ELF-1 (cell line): Measurements from ENCODE around the gene CYREN.

Experiments
- DNase-seq: peaks from one replicate; pipeline ENCODE4 v3.0.0-alpha.2; 2016; ENCODE audit warnings: low read depth, low spot score

Gene CYREN

DNA sequence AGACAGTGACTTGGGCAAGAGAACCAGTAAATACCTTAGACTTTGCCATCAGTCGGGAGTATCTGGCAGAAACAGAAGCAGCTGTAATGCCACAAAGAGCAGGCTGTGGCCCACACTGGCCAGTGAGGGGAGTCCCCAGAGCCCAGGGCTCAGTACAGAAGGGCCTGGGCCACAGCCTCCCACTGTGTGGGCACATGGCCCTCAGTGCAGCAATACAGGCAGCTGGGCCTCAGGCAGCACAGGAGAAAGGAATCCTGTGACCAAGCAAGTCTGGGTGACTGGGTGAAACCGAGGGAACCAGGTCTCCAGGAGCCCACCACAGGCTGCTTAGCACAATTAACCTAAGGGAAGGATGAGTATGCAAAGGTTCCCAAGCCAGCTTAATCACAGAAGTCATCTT lies 26.8 kb upstream of the CYREN start:
- DNase-seq, result no peak

DNA sequence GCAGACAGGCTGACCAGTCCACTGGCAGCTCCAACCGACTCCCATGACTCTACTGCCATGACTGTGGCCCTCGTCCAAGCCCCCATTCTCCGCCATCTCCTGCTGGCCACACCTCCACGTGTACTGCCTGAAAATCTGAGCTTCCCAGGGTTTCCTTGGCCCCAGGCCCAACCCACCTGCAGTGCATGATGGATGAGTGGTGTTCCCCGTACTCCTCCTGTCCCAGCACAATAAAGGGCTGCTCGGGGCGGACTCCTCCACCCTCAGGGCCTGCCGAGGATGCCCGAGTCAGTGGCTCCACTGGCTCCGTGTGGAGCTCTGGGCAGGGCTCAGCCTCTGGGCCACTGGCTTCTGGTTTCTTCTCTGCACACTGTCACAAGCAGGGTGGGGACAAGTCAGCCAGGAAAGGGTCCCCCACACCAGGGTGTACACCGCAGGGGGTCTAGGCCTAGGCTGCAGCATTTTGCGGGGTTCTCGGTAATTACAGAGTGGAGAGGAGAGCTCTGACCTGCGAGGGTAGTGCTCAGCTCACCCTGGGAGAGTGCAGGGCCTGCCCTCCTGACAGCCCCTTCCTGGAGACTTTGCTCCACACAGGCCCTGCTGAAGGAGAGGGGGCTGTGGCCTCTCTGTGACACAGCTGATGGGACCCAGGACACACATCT lies 25.6 kb upstream of the CYREN start:
- DNase-seq, result no peak

DNA sequence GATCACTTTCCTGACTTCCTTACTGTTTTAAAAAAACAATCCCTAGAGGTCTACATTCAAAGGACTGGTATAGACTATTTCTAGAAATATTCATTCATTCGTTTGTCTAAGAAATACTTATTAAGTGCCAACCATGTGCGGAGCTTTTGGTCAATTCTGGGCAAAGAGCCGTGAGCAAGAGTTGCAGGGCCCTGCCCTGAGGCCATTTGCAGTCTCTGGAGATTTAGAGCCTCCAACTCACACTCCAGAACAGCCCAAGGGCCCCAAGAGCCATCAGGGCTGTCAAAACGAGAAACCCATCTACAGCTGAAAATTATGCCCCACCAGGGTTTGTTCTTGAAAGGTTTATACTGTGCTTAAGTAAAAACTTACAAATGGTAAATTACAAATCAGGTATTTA lies 24.6 kb upstream of the CYREN start:
- DNase-seq, result no peak

DNA sequence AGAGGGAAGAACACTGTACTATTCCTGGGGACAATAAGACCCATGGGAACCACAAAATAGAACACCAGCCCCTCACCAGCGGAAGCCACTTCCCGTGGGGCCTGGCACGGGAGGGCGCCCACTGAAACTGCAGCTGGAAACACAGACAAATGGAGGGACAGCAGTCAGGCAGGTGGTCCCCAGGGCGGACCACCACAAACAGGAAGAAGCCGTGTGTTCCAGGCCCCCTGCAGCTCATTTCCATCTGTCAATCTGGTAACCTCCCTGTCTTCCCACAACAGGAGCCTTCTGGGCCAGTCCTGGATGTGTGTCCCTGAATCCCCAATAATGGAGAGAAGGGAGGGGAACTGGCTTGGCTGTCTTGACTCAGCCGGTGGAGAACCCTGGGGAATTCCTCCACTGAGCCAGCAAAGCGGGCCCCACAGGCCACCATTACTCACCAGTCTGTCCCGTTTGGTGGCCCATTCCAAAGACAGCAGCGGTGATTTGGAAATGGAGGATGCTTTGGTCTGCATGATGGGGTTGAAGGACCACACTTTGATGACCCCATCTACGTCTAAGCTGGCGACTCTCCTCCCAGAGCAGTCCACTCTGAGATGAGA lies 24.1 kb upstream of the CYREN start:
- no peak for DNase-seq

DNA sequence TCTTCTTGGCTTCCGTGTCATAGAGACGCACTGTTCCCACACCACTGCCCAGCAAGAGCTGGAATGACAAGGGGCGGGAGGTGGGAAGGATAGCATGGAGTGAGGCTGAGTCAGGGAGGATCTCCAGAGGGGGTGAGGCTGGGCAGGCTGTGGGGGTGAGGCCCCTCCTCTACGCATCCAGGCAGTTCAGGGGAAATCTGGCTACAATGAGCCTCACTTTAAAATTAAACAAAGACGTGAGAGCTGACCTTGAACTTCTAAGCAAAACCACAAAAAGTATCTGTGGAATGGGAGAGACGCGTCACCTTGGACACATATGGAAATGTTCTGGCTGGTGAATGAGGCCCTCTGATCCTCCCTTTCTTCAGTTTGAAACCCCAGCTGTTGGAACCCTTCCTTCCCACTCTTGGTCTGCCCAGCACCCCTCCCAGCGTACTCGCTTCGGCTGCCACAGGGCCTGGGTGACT lies 23.1 kb upstream of the CYREN start:
- no peak for DNase-seq

DNA sequence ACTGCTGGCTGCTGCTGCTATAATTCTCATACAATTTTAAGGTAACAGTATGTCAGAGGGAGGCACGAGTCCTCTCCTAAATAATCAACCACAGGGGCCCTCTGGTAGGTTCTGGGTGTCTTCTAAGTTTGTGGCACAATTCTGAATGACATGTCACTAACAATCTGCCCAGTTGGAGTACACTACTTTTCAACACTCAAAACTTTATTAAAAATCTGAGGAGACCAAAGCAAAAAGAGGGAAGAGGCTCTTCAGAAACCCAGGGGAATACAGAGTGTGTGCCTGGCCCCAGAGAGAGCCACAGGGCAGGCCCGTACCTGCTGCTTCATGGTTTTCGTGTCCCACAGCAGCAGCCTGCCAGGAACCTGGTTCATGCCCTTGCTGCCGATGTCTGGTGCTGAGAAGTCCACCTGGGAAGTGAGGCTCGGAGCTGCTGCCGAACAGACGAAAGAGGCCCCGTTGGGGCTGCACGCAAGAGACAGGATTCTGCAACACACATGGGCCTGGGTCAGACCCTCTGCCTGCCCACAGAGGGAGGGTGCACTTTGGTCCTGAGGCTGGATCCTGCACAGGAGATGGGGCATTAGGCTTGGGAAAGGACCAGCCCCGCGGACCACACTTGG lies 22.5 kb upstream of the CYREN start:
- no peak for DNase-seq

DNA sequence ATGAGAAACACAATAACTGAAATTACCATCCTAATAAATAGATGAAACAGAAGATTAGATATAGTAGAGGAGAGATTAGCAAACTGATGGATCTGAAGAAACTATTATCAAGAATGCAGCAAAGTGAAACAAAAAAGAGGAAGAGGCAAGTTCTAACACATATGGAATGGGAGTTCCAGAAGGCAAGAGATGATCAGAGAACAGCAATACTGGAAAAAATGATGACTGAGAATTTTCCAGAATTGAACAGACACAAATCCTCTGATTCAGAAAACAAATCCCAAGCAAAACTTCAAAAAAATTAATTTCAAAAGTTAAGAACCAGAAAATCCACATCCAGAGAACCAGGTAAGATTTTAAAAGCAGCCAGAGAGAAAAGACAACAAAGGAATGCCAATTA lies 20.2 kb upstream of the CYREN start:
- DNase-seq, result no peak

DNA sequence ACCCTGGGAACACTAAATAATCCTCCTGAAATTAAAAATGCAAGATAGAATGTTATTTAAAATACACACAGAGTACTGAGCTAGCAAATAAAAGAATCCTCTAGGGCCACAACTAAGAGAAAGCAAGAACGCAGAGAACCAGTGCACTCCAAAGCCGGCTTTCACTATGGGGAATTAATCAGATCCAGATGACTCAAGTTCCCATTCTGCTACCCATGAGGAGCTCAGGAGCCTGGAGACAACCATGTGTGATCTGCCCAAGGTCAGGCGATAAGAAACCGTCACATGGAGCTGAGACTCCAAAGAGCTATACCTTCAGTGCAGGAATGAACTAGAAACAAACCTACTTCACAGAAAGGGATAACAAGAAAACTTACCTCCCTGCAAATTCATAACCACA lies 19.5 kb upstream of the CYREN start:
- no peak for DNase-seq

DNA sequence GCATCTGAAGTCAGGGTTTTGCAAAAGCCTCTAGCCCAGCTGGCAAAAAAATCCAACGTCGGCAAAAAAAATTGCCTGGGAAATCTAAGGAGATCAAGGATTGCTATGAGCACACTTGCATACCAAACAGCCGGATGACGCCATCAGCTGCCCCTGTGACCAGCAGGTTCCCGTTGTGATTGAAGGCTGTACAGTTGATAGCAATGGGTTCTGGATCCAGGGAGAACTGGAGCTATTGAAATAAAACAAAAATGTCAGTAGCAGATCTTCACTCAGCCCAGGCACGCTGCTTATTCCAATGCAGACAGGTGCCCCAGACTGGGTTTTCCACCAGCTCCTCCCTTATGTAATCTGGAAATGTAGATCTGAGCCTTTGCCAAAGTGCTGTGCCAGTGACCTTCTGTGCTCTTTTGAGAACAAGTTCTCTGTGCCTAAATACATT lies 18.7 kb upstream of the CYREN start:
- no peak for DNase-seq

DNA sequence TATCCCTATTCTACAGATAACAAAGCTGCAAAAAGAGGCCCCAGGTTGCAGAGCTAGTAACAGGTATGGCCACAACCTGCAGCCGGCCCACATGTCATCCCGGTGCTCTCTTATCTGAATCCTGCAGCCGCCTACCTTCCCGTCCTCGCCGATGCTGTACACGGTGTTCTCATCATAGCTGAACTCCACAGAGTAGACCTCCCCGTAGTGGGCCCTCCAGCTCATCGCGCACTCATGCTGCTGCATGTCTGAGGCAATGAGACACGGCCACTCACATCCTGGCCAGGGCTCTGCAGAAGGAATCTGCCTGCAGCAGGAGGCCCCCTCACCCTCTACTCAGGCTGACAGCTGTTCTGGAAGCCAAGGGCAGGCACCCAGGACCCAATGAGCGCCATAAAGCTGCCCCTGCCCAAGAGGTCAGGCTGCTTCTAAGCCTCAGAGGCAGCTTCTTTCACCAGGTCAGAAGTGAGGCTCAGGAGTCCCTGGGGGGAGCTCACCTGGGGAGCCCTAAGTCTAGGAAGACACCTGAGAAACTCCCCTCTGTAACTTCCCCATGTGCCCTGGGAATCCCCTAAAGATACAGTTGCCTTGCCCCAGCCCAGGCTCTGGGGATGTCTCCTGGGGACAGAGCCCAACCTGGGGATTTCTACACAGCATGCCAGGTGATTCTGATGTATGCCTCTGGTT lies 17.9 kb upstream of the CYREN start:
- no peak for DNase-seq

DNA sequence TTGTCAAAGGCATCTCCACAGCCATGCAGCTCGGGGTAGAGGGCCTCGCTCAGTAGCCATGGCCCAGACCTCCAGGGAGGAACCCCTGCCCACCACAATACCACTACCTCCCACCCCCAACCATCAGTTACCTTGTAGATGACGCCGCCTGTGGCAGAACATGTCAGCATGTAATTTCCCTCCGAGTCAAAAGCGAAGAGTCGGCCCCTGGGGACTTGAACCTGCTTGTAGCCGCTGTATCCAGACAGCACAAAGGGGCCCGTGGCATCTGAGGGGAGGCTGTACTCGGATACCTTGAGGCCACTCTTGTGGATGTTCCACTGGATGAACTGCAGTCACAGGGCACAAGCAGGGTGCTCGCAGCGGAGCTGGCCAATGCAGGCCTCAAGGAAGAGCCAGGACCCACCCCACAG lies 16.3 kb upstream of the CYREN start:
- DNase-seq, result no peak

DNA sequence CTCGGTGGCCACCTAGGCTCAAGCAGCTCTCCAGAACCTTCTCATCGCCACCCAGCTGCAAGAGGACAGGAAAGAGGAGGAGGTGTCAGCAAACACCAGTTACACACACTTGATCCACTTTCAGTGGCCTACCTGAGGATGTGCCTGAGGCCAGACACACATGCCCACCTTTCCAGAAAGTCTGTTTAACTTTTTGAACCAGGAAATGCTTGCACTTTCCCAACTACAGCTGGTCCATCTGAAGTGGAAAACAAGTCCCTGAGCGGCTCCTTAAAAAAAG lies 15.7 kb upstream of the CYREN start:
- DNase-seq, result no peak

DNA sequence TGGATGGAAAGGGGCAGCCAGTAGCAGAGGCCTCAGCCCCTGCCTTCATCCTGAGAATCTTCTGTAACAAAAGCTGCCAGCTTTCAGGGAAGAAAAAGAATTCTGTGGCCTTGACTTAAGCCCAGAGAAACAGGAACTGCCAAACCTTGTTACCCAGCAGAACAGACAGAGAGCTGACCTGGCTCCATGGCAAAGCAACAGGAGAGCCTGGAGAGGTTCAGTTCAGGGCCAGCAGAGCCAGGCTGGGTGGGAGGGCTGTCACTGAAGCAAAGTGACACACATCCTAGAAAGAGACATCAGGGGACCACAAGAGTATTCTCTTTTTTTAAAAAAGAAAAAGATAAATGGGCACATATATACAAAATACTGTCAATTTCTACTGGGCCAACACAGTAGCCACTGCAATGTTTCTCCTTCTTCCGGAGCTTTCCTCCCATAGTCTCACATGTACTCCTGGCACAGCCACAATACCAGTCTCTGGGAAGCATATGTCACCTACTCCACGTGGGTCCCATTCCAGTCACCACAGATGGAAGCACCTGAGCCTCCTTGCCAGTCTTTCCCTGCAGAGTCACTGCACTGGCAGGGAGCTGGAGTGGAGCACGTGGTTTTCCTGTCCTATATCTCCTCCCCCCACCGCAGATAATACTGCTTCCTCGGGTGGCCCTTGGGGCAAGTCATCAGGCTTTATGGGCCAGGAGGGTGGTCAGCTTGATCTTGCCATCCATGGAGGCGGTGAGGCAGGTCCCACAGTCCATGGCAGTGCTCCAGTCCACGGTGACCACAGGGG lies 15.2 kb upstream of the CYREN start:
- no peak for DNase-seq

DNA sequence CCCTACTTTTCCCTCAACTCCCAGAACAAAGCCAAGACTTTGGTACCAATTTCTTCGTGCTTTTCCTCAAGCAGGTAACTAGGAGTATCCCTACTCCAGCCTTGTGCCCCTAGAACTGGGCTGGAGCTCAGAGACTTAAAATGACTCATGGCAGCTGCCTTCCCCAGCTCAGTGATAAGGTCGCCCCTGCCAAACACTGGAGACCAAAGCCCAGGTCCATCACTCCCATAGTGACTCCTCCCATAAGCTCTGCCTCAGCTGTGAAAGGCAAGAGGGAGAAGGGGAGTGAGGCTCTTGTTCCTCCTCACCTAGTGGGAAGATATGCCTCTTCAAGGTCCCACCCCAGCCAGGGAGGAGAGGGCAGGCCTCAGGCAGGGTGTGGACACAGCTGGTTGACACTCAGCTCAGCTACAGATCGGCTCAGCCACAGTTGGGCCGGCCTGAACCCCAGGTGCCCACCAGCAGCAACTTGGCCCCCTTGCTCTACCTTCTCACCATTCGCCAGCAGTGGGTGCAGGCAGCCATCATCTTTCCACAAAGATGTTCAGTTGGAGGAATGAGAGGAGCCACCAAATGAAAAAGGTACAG lies 13.8 kb upstream of the CYREN start:
- DNase-seq, result no peak

DNA sequence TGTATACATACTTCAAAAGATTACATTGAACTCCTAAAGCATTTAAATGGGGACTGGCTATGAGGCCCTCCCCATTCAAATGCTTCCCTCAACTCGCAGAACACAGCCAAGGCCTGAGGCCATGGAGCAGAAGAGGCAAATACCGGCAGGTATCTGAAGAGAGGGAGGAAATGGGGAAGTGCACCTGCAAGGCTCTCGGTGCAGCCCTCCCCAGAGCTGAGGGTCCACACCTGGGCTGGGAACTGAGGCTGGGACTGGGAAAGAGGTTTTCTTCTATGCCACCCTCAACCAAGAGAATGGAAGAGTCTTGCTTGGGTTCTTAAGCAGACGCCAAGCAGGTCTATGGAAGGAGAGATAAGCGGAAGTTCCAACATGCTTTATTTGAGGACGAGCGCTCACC lies 13.0 kb upstream of the CYREN start:
- DNase-seq, result no peak

DNA sequence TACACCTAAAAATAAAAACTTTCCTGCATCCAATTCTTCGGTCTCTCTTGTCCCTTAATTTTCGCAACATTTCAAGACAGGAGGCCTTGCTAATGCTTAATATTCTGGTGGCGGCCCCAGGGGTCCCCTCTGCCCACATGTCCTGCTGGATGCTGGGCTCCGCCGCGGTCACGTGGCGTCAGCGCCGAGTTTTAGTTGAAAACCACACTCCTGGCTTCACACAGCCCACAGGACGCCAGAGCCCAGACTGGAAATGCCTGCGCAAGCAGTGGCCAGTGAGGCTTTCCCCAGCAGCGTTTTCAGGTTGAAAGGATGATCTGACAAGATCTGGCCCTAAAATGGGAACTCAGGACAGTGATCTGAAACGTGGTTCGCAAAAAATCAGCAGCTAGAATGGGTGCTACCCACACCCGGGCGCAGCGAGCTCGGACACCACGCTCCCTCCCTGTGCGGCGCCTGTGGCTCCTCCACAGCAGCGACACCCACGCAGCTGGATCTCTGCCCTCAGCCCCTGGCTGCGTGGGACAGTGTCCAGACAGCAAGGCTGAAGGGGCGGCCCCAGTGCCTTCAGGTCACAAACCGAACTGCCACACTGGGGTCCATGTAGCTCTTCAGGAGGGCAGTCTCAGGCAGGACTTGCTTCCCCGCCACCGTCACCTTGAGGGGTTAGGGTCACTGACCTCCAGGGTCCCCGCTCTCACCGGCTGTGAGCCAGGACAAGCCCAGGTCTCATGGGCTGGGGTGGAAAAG lies 11.6 kb upstream of the CYREN start:
- DNase-seq, result no peak

DNA sequence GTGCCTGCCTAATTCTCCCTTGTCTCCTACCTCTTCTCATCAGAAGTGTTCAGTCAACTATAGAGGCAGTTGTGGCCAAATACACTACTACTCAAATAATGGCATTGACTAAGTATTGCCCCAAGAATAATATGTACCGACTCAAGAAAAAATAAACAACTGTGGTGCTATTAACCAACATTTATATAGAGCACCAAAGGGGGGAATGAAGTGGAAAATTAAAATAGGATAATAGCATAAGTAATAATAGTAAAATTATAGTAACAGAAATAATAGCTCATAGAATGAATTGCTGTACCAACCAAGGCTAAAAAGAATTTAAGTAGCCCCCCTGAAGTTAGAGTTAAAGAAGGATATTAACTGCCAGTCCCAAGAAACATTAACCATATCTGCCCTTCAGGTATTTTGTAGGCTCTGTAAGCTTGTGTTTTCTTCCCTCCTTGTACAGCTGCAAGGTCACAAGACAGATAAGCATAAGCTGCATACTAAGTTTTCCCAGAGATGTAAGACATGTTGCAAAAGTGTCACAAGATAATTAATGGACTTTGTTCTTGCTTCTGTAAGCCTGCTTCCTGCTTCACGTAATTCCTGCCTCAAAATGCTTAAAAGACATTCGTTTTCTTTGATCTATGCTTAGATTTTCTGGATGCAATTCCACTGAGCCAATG lies 10.9 kb upstream of the CYREN start:
- no peak for DNase-seq

DNA sequence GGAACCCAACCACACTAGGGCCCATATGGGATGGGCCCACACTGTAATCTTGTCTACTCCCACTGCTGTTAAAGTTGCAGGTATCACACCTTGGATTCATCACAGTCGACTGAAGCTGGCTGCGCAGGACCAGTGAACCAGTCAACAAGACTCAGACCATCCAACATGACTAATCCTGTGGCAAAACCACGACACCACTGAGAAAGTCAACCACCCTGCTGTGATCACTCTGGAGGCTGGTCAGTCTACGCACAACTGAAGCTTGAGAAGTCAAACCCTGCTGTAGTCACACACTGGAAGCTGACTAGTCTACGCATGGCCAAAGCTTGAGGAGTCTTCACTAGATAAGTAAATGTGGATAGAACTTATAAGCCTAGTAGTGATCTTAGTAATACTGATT lies 9.6 kb upstream of the CYREN start:
- no peak for DNase-seq

DNA sequence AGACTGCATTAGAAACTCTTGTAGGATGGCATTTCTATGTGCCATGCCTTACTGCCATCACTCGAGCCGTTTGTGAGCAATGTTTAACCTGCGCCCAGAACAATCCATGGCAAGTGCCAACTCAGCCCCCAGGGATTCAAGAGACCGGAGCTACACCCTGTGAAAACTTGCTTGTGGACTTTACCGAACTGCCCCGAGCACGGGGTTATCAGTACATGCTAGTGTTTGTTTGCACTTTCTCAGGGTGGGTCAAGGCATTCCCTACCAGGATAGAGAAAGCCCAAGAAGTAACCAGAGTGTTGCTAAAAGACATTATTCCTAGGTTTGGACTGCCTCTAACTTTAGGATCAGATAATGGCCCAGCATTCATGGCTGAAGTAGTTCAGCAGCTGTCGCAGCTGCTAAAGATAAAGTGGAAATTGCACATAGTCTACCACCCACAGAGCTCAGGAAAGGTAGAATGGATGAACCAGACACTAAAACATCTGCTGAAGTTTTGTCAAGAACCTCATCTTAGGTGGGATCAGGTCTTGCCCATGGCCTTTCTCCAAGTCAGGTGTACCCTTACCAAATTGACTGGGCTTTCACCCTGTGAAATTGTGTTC lies 8.9 kb upstream of the CYREN start:
- no peak for DNase-seq

DNA sequence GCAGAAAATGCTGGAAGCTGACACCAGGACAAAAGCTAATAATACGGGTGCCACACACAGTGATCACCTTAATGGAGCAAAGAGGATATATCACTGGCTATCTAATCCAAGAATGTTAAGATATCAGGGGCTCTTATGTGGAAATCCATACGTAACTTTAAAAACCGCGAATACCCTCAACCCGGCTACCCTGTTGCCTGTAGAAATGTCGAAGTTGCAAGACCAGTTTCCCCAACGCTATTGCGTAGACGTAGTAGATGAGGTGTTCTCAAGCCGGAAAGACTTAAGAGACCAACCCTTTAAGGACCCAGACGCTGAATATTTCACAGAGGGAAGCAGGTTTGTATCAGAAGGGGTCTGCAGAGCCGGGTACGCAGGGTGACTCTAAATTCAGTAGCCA lies 7.9 kb upstream of the CYREN start:
- DNase-seq, result no peak
